DMS114 treated with DMSO at 0.1 percent for 48 hours (cell line): ENCODE results near the gene SPINK4.

Source experiments
- DNase-seq: peaks from one replicate; lab custom pipeline; 2025; ENCODE audit not compliant: unreplicated experiment; lab: John Stamatoyannopoulos, UW

SPINK4 gene

GRCh38 chr9:33290247-33291030 lies 50.5 kb downstream of the SPINK4 start, which contains the start of gene NFX1:
Gene NFX1, plus strand, starts transcription at chr9:33290516. Its CDS starts 57 bp downstream, at chr9:33290573.
- peak; percentile 88 for DNase-seq

DNA sequence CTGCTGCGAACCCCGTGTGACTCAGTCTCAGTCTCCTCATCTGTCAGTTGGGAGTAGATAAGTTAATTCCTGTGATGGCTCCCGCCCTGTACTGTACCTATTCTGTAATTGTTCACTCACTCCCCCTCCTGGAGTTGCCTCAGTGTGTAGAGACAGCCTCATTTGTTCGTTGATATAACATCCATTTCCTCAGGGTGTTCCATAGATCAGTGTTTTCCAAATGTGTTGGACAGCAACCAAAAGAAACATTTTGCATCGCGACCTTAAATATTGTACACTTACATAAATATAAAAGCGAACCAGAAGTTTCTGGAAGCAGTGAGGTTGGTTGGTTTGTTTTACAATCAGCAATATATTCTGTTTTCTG lies 51.0 kb downstream of the SPINK4 start:
- DNase-seq: no peak

- DNase-seq: no peak
Observed at GRCh38 chr9:33291901-33292300, 51.9 kb downstream of the SPINK4 start.

DNA sequence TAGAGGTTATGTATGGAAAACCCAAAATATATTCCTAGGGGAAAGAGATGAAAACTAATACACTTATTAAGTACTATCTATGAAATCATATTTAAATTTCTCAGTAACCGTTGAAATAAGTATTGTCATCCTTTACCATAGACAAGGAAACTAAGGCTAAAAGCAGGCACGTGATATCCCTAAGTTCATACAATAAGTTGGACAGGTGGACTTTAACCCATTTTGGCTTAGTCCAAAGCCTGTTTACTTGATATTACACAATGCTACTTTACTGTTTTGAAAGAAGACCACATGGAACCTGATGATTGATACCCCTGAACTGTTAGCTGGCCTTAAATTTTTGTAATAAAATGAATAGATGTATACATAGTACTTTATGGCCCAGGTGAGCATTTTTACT lies 53.8 kb downstream of the SPINK4 start:
- no peak for DNase-seq

DNA sequence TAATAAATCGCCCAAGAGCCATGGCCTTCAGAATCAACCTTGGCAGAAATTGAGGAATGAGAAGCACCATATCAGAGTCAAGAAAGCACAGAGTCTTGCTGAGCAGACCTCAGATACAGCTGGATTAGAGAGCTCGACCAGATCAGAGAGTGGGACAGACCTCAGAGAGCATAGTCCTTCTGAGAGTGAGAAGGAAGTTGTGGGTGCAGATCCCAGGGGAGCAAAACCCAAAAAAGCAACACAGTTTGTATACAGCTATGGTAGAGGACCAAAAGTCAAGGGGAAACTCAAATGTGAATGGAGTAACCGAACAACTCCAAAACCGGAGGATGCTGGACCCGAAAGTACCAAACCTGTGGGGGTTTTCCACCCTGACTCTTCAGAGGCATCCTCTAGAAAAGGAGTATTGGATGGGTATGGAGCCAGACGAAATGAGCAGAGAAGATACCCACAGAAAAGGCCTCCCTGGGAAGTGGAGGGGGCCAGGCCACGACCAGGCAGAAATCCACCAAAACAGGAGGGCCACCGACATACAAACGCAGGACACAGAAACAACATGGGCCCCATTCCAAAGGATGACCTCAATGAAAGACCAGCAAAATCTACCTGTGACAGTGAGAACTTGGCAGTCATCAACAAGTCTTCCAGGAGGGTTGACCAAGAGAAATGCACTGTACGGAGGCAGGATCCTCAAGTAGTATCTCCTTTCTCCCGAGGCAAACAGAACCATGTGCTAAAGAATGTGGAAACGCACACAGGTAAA lies 54.9 kb downstream of the SPINK4 start:
- DNase-seq: no peak

GRCh38 chr9:33295571-33295970 lies 55.6 kb downstream of the SPINK4 start:
- no peak for DNase-seq

DNA sequence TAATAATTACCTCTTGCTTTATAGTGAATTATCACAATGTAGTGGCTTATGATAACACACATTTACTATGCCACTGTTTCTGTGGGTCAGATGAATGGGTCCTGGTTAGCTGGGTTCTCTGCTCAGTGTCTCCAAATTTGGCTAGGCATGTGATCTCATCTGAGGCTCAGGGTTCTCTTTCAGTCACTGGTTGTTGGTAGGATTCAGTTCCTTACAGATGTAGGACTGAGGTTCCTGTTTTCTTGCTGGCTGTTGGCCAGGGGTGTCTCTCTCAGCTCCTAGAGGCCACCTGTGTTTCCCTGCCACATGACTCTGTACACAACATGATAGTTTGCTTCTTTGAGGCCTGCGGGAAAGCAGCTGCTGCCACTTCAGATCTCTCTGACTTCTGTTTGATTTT lies 57.5 kb downstream of the SPINK4 start:
- no peak for DNase-seq
